IPS-20b (cell line): Measurements from ENCODE around the gene TYROBP.
"Not testable (repeated sequence)": the region's sequence is repeated elsewhere in the genome, so short reads cannot be mapped to it uniquely, and the experiment has no call there.

Experiments used
- H3K27ac ChIP-seq: one replicate; pipeline ENCODE4 v1.5.1; 2013; ENCODE audit warnings: low read length
- H3K27me3 ChIP-seq: 2 replicates; pipeline ENCODE4 v1.6.1; 2013; ENCODE audit warnings: mild to moderate bottlenecking, low read length, inconsistent platforms; ENCODE audit not compliant: insufficient read depth
- H3K36me3 ChIP-seq: 2 replicates; pipeline ENCODE4 v1.6.1; 2013; ENCODE audit warnings: low read depth, mild to moderate bottlenecking, inconsistent platforms, low read length, moderate library complexity; ENCODE audit not compliant: insufficient read depth
- H3K4me1 ChIP-seq: 2 replicates; pipeline ENCODE4 v1.6.1; 2013; ENCODE audit warnings: mild to moderate bottlenecking, control low read depth, inconsistent platforms, low read length, moderate library complexity; ENCODE audit not compliant: insufficient read depth
- H3K4me3 ChIP-seq: 2 replicates; pipeline ENCODE4 v1.5.1; 2013; ENCODE audit warnings: mild to moderate bottlenecking, low read length, inconsistent platforms
- H3K9ac ChIP-seq: 2 replicates; pipeline ENCODE4 v1.6.1; 2013; ENCODE audit warnings: low read depth, mild to moderate bottlenecking, inconsistent platforms, low read length, moderate library complexity
- H3K9me3 ChIP-seq: 2 replicates; pipeline ENCODE4 v1.6.1; 2013; ENCODE audit warnings: mild to moderate bottlenecking, low read depth, low read length, inconsistent platforms; ENCODE audit not compliant: insufficient read depth

Gene TYROBP

DNA sequence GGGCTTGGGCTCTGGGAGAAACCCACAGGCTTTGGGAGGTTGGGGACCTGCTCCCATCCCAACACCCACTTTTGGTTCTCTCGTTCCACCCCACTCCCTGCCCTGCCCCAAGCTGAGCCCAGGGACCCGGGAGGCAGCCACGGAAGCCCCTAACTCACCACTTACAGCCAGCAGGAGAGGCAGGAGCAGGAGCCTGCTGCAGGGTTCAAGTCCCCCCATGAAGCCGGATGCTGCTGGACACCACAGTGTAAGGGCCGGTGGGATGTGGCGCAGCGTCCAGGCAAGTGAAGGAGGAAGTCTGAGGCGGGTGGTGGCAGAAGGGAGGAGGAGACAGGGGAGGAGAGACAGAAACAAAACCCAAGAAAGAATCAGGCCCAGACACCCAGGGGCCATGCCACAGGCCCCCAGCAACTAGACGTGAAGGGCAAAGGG is at the start of gene TYROBP:
Gene TYROBP, minus strand, starts transcription at position 286 of the 432 bp plus-strand sequence. Its CDS starts 67 bp downstream, at position 219.
- Histone ChIP-seq H3K27ac (no peak within 1 kb of the TSS), H3K27me3 (peaks cover 5% of the 10 kb centered on the region; the same call in 1 of the 2 replicates), H3K36me3 (no peaks in the 10 kb centered on the region), H3K9me3 (no peaks in the 10 kb centered on the region), H3K4me3 (no peak within 1 kb of the TSS), H3K9ac (no peak within 1 kb of the TSS), H3K4me1 (peaks cover 3% of the 10 kb centered on the region; the same call in 1 of the 2 replicates)

DNA sequence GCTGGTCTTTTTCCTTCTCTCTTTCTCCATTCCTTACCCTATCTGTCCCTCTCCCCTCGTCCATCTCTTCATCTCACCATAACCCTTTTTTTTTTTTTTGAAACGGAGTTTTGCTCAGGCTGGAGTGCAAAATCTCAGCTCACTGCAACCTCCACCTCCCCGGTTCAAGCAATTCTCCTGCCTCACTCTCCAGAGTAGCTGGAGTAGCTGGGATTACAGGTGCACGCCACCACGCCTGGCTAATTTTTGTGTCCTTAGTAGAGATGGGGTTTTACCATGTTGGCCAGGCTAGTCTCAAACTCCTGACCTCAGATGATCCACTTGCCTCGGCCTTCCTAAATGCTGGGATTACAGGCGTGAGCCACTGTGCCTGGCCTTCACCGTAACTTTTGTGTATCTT is 49.3 kb upstream of the TYROBP start:
- not testable (repeated sequence) for H3K36me3 ChIP-seq, H3K9ac ChIP-seq, H3K27ac ChIP-seq, H3K9me3 ChIP-seq, H3K4me3 ChIP-seq, H3K4me1 ChIP-seq
- peaks cover 54% of the 10 kb centered on the region for H3K27me3 ChIP-seq

DNA sequence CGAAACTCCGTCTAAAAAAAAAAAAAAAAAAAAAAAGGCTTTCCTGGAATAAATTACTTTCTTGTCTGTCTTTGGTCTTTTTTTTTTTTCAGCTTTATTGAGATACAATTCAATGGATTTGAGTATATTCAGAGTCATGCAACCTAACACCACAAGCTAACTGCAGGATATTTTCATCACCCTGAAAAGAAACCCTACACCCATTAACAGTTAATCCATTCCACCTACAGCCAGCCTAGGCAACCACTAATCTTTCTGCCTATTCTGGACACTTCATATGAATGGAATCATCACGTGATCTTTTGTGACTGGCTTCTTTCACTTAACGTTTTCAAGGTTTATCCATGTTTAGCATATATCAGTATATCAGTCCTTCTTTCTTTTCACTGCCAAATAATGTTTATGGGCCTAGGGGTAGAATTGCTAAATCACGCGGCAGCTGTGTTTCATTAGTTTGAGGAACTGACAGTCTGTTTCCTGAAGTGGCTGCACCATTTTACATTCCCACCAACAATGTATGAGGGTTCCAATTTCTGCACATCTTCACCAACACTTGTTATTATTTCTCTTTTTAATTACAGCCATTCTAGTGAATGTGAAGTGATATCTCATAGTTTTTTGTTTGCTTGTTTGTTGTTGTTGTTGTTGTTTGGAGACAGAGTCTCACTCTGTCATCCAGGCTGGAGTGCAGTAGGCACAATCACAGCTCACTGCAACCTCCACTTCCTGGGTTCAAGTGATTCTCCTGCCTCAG is 48.0 kb upstream of the TYROBP start:
- H3K9ac ChIP-seq: no peak overlapping the region
- H3K27me3 ChIP-seq: peaks cover 46% of the 10 kb centered on the region
- H3K4me1 ChIP-seq: no peaks in the 10 kb centered on the region; the same call in 1 of the 2 replicates
- no peak overlapping the region for H3K27ac ChIP-seq
- no peaks in the 10 kb centered on the region for H3K36me3 ChIP-seq
- no peaks in the 10 kb centered on the region for H3K9me3 ChIP-seq
- H3K4me3 ChIP-seq: no peak overlapping the region

DNA sequence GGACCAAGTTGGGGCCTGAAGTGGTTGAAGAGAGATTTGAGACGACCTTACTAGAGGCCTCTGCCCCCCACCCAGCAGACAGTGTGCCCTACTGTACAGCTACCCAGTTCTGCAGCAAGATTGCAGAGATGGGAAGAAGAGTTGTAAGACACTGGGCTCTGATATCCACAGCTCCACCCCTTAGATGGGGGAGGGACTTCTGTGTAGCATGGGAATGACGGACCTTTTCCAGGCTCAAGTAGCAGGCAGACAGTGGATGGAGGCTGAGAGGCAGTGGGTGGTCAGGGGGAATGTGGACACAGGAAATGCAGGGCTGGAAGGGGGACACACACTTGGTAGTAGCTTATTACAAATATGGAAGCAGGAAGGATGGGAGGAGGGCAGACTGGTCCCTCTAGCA is 41.0 kb upstream of the TYROBP start:
- no peaks in the 10 kb centered on the region for H3K9me3 ChIP-seq
- no peak overlapping the region for H3K9ac ChIP-seq
- H3K36me3 ChIP-seq: no peaks in the 10 kb centered on the region
- H3K4me3 ChIP-seq: no peak overlapping the region
- H3K27ac ChIP-seq: no peak overlapping the region
- H3K27me3 ChIP-seq: no peaks in the 10 kb centered on the region
- no peaks in the 10 kb centered on the region; the same call in 1 of the 2 replicates for H3K4me1 ChIP-seq

DNA sequence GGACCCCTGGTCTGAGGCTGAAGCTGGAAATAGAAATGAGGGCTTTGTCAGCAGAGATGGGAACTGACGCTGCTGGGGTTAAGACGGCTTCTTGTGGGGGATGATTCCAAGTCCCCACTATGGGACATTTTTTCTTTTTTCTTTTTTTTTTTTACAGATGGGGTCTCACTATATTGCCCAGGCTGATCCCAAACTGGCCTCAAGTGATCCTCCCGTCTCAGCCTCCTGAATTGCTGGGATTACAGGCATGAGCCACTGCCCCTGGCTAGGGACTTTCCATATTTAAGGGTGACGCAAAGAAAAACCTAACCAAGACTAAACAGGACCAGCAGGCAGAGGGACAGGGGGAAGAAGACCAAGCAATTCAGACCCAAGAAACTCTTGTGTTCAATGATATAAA is 38.1 kb upstream of the TYROBP start:
- H3K27me3 ChIP-seq: no peaks in the 10 kb centered on the region
- 0 out of 2 replicates have a peak, but pooled peaks cover 9% of the 10 kb centered on the region for H3K36me3 ChIP-seq
- no peak overlapping the region for H3K4me3 ChIP-seq
- no peaks in the 10 kb centered on the region for H3K4me1 ChIP-seq
- no peaks in the 10 kb centered on the region for H3K9me3 ChIP-seq
- H3K27ac ChIP-seq: no peak overlapping the region
- H3K9ac ChIP-seq: no peak overlapping the region

DNA sequence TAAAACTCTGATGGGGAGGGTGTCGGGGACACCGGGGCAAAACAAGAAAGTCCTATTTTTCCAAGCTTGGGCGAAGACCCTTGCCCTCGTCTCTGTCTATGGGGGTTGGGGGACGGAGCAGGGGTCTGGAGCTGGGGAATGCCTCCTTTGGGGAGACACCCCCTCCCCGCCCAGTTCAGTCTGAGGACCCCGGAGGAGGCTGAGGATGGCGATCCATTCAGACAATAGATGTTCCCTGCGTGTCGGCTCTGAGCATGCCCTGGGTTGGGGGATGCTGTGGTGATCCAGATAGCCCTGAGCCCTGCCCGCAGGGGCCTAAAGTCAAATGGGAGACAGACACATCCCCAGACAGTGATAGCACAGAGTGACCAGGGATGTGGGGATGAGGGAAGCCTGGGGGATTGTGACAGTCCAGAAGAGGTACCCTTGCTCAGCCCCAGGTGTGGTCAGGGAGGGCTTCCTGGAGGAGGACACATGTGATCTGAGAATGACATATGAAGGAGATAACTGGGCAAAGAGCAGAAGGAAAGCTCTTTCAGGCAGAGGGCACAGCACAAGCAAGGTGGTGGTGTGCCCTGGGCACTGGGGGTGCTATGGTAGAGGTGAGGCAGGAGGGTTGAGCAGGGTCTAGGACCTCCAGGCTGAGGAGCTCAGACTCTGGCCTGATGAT is 37.2 kb upstream of the TYROBP start:
- H3K4me3 ChIP-seq: no peak overlapping the region
- H3K27ac ChIP-seq: no peak overlapping the region
- H3K4me1 ChIP-seq: no peaks in the 10 kb centered on the region
- peaks cover 9% of the 10 kb centered on the region; the same call in 1 of the 2 replicates for H3K36me3 ChIP-seq
- H3K9ac ChIP-seq: no peak overlapping the region
- no peaks in the 10 kb centered on the region for H3K9me3 ChIP-seq
- no peaks in the 10 kb centered on the region for H3K27me3 ChIP-seq

DNA sequence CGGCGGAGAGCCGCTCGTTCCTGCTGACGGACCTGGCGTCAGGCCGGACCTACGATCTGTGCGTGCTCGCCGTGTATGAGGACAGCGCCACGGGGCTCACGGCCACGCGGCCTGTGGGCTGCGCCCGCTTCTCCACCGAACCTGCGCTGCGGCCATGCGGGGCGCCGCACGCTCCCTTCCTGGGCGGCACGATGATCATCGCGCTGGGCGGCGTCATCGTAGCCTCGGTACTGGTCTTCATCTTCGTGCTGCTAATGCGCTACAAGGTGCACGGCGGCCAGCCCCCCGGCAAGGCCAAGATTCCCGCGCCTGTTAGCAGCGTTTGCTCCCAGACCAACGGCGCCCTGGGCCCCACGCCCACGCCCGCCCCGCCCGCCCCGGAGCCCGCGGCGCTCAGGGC is 36.5 kb upstream of the TYROBP start:
- no peaks in the 10 kb centered on the region for H3K9me3 ChIP-seq
- H3K27ac ChIP-seq: no peak overlapping the region
- peaks cover 9% of the 10 kb centered on the region; the same call in 1 of the 2 replicates for H3K36me3 ChIP-seq
- no peak overlapping the region for H3K4me3 ChIP-seq
- no peaks in the 10 kb centered on the region for H3K4me1 ChIP-seq
- no peak overlapping the region for H3K9ac ChIP-seq
- H3K27me3 ChIP-seq: no peaks in the 10 kb centered on the region

DNA sequence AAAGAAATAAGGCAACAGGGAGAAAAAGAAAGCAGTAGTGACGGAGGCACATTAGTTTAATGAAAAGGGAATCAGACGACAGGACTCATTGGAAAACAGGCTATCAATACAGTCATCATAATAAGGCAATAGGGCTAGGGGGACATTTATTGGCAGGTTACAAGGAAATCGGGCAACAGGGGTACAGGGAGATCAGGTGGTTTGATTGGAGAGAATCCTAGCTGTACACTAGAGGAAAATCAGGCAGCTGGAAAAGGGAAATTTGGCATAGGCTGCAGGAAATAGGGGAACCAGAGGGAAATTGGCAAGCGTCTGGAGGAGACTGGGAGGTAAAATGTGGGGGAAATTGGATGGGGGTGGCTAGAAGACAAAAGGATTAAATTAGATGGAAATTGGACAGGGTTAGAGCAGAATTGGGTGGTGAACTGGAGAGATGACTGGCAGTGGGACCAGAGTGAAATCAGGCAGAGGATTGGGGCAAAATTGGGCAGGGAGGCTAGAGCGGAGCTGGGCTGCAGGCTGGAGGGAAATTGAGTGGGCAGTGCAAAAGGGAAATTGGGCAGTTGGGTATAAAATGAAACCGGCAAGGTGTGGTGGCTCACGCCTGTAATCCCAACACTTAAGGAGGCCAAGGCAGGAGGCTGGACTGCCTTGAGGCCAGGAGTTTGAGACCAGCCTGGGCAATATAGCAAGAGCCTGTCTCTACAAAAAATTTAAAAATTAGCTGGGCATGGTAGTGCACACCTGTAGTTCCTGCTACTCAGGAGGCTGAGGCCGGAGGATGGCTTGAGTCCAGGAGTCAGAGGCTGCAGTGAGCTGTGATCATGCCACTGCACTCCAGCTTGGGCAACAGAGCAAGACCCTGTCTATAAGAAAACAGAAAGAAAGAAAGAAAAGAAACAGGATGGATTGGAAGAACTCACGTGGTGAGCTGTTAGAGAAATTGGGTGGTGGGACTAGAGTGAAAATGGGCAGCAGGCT is 35.5 kb upstream of the TYROBP start:
- H3K27ac ChIP-seq: no peak overlapping the region
- H3K36me3 ChIP-seq: peaks cover 9% of the 10 kb centered on the region; the same call in 1 of the 2 replicates
- H3K27me3 ChIP-seq: no peaks in the 10 kb centered on the region
- H3K9me3 ChIP-seq: no peaks in the 10 kb centered on the region
- no peaks in the 10 kb centered on the region for H3K4me1 ChIP-seq
- H3K9ac ChIP-seq: no peak overlapping the region
- no peak overlapping the region for H3K4me3 ChIP-seq

DNA sequence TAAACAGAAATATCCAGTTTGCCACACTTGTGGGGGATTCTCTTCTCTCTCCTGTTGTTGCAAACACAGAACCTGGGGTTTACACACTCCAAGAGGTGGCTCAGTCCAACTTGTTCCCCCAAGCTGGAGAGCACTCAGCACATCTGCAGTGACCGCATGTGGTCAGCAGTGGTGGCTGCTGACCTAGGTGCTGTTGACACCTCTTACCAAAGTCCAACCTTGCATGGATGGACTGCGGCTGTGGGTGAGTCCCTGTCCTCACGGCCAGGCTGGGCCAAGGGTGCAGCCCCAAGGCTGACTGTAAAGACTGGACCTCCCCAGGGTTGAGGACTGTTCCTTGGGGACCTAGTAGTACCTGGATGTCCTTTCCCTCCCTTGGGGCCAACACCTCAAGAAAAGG is 34.1 kb upstream of the TYROBP start:
- no peak overlapping the region for H3K9ac ChIP-seq
- peaks cover 9% of the 10 kb centered on the region; the same call in 1 of the 2 replicates for H3K36me3 ChIP-seq
- H3K4me1 ChIP-seq: no peaks in the 10 kb centered on the region
- no peak overlapping the region for H3K27ac ChIP-seq
- no peaks in the 10 kb centered on the region for H3K27me3 ChIP-seq
- no peak overlapping the region for H3K4me3 ChIP-seq
- no peaks in the 10 kb centered on the region for H3K9me3 ChIP-seq

DNA sequence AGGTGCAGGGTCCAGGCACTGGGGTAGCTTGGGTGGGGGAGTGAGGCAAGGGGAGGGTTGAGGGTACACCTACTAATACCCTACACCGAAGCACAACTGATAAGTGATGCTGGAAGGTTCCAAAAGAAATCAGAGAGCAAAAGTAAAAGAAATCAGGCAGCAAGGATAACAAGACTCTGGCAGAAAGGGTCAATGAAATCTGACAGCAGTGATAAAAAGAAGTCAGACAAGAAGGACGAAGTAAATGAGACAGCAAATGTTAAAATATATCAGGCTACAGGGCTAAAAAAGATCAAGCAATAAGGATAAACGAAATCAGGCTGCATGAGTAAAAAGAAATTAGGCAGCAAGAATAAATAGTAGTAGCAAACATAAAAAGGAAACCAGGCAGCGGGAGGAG is 32.7 kb upstream of the TYROBP start:
- H3K4me1 ChIP-seq: 0 out of 2 replicates have a peak, but pooled peaks cover 2% of the 10 kb centered on the region
- peaks cover 9% of the 10 kb centered on the region; the same call in 1 of the 2 replicates for H3K36me3 ChIP-seq
- no peaks in the 10 kb centered on the region for H3K9me3 ChIP-seq
- H3K27ac ChIP-seq: no peak overlapping the region
- no peak overlapping the region for H3K9ac ChIP-seq
- no peaks in the 10 kb centered on the region for H3K27me3 ChIP-seq
- no peak overlapping the region for H3K4me3 ChIP-seq

DNA sequence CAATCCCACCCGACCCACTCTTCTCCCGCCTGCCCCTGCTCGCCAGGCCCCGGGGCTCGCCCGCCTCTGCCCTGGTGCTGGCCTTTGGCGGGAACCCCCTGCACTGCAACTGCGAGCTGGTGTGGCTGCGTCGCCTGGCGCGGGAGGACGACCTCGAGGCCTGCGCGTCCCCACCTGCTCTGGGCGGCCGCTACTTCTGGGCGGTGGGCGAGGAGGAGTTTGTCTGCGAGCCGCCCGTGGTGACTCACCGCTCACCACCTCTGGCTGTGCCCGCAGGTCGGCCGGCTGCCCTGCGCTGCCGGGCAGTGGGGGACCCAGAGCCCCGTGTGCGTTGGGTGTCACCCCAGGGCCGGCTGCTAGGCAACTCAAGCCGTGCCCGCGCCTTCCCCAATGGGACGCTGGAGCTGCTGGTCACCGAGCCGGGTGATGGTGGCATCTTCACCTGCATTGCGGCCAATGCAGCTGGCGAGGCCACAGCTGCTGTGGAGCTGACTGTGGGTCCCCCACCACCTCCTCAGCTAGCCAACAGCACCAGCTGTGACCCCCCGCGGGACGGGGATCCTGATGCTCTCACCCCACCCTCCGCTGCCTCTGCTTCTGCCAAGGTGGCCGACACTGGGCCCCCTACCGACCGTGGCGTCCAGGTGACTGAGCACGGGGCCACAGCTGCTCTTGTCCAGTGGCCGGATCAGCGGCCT is 32.1 kb upstream of the TYROBP start:
- H3K9me3 ChIP-seq: no peaks in the 10 kb centered on the region
- H3K4me3 ChIP-seq: no peak overlapping the region
- H3K27me3 ChIP-seq: no peaks in the 10 kb centered on the region
- H3K4me1 ChIP-seq: 0 out of 2 replicates have a peak, but pooled peaks cover 4% of the 10 kb centered on the region
- H3K36me3 ChIP-seq: peaks cover 9% of the 10 kb centered on the region; the same call in 1 of the 2 replicates
- no peak overlapping the region for H3K9ac ChIP-seq
- H3K27ac ChIP-seq: no peak overlapping the region
